ENCODE data around the gene PLIN3. TPM values are rescaled to one million over a fixed set of nuclear protein-coding genes. Genes with fewer than 3 reads are reported as not detected.
A peak's percentile ranks its signal among the peaks of the same experiment; 100 is the strongest.

The PLIN3 gene
- polyA plus RNA-seq (2013) = 67.5 TPM

GRCh38 chr19:4867534-4868285 is at the start of gene PLIN3:
PLIN3 (minus strand) TSS chr19:4867667; CDS start chr19:4861394, 6,273 bp downstream.
- ChIA-PET POLR2A (interaction anchor here (0.6 to 1.9 kb wide), 3 partner anchors 12 to 1363 kb away, joined by 4 to 7 read pairs (median 4); no protein-coding TSS in a partner anchor), CTCF (interaction anchor here (1.0 to 3.7 kb wide), 8 partner anchors 12 to 163 kb away, joined by 4 to 31 read pairs (median 6); no protein-coding TSS in a partner anchor)
- peak within 1 kb of the TSS; percentile 49 to 95 (median 85) for H3K4me3 ChIP-seq (ENCODE audit: control insufficient read depth in 1 of 7, extremely low read depth in 1 of 7, insufficient read depth in 4 of 7, low read depth in 2 of 7, low read length in 6 of 7)
- H3K27me3 ChIP-seq (replicated peaks in 2 of 5; ENCODE audit: control insufficient read depth in 4 of 5, insufficient read depth in 5 of 5, low read length in 4 of 5) = no peaks in the 10 kb centered on the region
- peaks cover 0 to 8% (median 4%) of the 10 kb centered on the region in 4 experiments for H3K36me3 ChIP-seq (ENCODE audit: control insufficient read depth in 4 of 4, insufficient read depth in 4 of 4, low read length in 3 of 4)
- H3K9me3 ChIP-seq (ENCODE audit: control extremely low read depth in 1 of 5, control insufficient read depth in 4 of 5, insufficient read depth in 2 of 5, low read depth in 1 of 5, low read length in 4 of 5) = no peaks in the 10 kb centered on the region
- 14% methylated on average over 20 of the region's 46 CpGs for WGBS (ENCODE audit: insufficient coverage)
- H3K27ac ChIP-seq (ENCODE audit: insufficient read depth in 1 of 2, low read depth in 1 of 2, low read length in 2 of 2, poor library complexity in 1 of 2, severe bottlenecking in 2 of 2) = peak within 1 kb of the TSS; percentile 74 to 91
- DNase-seq = peak; percentile 93 to 95 (median 95)
- H3K4me1 ChIP-seq (ENCODE audit: control extremely low read depth in 1 of 4, control insufficient read depth in 4 of 4, insufficient read depth in 4 of 4, low read length in 3 of 4) = peaks cover 0 to 28% (median 17%) of the 10 kb centered on the region in 4 experiments

GRCh38 chr19:4916292-4917082 is 49.0 kb upstream of the PLIN3 start:
- POLR2A ChIA-PET = interaction anchor here (0.6 to 1.7 kb wide), 6 partner anchors 10 to 116 kb away, joined by 3 to 9 read pairs (median 4); partner anchors contain the start of genes KDM4B and PLIN3
- Histone ChIP-seq H3K4me3 (ENCODE audit: control insufficient read depth in 1 of 7, extremely low read depth in 1 of 7, insufficient read depth in 4 of 7, low read depth in 2 of 7, low read length in 6 of 7) (peak overlapping the region; percentile 46 to 84 (median 63)), H3K4me1 (ENCODE audit: control extremely low read depth in 1 of 4, control insufficient read depth in 4 of 4, insufficient read depth in 4 of 4, low read length in 3 of 4) (peaks cover 14 to 52% (median 50%) of the 10 kb centered on the region in 4 experiments), H3K9me3 (ENCODE audit: control extremely low read depth in 1 of 5, control insufficient read depth in 4 of 5, insufficient read depth in 2 of 5, low read depth in 1 of 5, low read length in 4 of 5) (no peaks in the 10 kb centered on the region), H3K27me3 (replicated peaks in 2 of 5; ENCODE audit: control insufficient read depth in 4 of 5, insufficient read depth in 5 of 5, low read length in 4 of 5) (no peaks in the 10 kb centered on the region), H3K27ac (ENCODE audit: insufficient read depth in 1 of 2, low read depth in 1 of 2, low read length in 2 of 2, poor library complexity in 1 of 2, severe bottlenecking in 2 of 2) (peak overlapping the region; percentile 69 to 84), H3K36me3 (ENCODE audit: control insufficient read depth in 4 of 4, insufficient read depth in 4 of 4, low read length in 3 of 4) (peaks cover 0 to 57% (median 6%) of the 10 kb centered on the region in 4 experiments)
- CTCF ChIA-PET = interaction anchor here (1.0 to 2.9 kb wide), 5 partner anchors 10 to 114 kb away, joined by 3 to 15 read pairs (median 3); no protein-coding TSS in a partner anchor
- peak; percentile 56 to 82 (median 72) for DNase-seq
- 3% methylated on average over 32 of the region's 41 CpGs for WGBS (ENCODE audit: insufficient coverage)

- H3K27me3 ChIP-seq (replicated peaks in 2 of 5; ENCODE audit: control insufficient read depth in 4 of 5, insufficient read depth in 5 of 5, low read length in 4 of 5) = no peaks in the 10 kb centered on the region
- peak overlapping the region in 1 of 2 experiments; percentile 84 for H3K27ac ChIP-seq (ENCODE audit: insufficient read depth in 1 of 2, low read depth in 1 of 2, low read length in 2 of 2, poor library complexity in 1 of 2, severe bottlenecking in 2 of 2)
- ChIA-PET POLR2A (interaction anchor here (1.0 kb wide), 1 partner anchor 56 kb away, joined by 3 read pairs; no protein-coding TSS in a partner anchor), CTCF (interaction anchor here (1.2 to 4.7 kb wide), 5 partner anchors 11 to 106 kb away, joined by 3 to 78 read pairs (median 15); no protein-coding TSS in a partner anchor)
- DNase-seq = peak; percentile 23 to 75 (median 59)
- WGBS (ENCODE audit: insufficient coverage) = 94% methylated on average over 12 of the region's 23 CpGs
- H3K36me3 ChIP-seq (ENCODE audit: control insufficient read depth in 4 of 4, insufficient read depth in 4 of 4, low read length in 3 of 4) = peaks cover 0 to 49% (median 4%) of the 10 kb centered on the region in 4 experiments
- peak overlapping the region in 6 of 7 experiments; percentile 41 to 84 (median 66) for H3K4me3 ChIP-seq (ENCODE audit: control insufficient read depth in 1 of 7, extremely low read depth in 1 of 7, insufficient read depth in 4 of 7, low read depth in 2 of 7, low read length in 6 of 7)
- H3K4me1 ChIP-seq (ENCODE audit: control extremely low read depth in 1 of 4, control insufficient read depth in 4 of 4, insufficient read depth in 4 of 4, low read length in 3 of 4) = peaks cover 18 to 65% (median 63%) of the 10 kb centered on the region in 4 experiments
- no peaks in the 10 kb centered on the region for H3K9me3 ChIP-seq (ENCODE audit: control extremely low read depth in 1 of 5, control insufficient read depth in 4 of 5, insufficient read depth in 2 of 5, low read depth in 1 of 5, low read length in 4 of 5)
These were observed 47.5 kb upstream of the PLIN3 start for GRCh38 chr19:4914736-4915501.

GRCh38 chr19:4913996-4914735 is 46.7 kb upstream of the PLIN3 start:
- WGBS (ENCODE audit: insufficient coverage) = 89% methylated on average over 17 of the region's 24 CpGs

GRCh38 chr19:4911786-4912672 is 44.6 kb upstream of the PLIN3 start:
- peaks cover 0 to 37% (median 3%) of the 10 kb centered on the region in 4 experiments for H3K36me3 ChIP-seq (ENCODE audit: control insufficient read depth in 4 of 4, insufficient read depth in 4 of 4, low read length in 3 of 4)
- CTCF ChIA-PET = interaction anchor here (0.6 to 4.7 kb wide), 28 partner anchors 8 to 137 kb away, joined by 3 to 78 read pairs (median 4); partner anchors contain the start of genes ARRDC5, KDM4B and PLIN3
- H3K4me3 ChIP-seq (ENCODE audit: control insufficient read depth in 1 of 7, extremely low read depth in 1 of 7, insufficient read depth in 4 of 7, low read depth in 2 of 7, low read length in 6 of 7) = peak overlapping the region in 6 of 7 experiments; percentile 45 to 81 (median 68)
- peaks cover 18 to 75% (median 65%) of the 10 kb centered on the region in 4 experiments for H3K4me1 ChIP-seq (ENCODE audit: control extremely low read depth in 1 of 4, control insufficient read depth in 4 of 4, insufficient read depth in 4 of 4, low read length in 3 of 4)
- no peaks in the 10 kb centered on the region for H3K9me3 ChIP-seq (ENCODE audit: control extremely low read depth in 1 of 5, control insufficient read depth in 4 of 5, insufficient read depth in 2 of 5, low read depth in 1 of 5, low read length in 4 of 5)
- no peaks in the 10 kb centered on the region for H3K27me3 ChIP-seq (replicated peaks in 2 of 5; ENCODE audit: control insufficient read depth in 4 of 5, insufficient read depth in 5 of 5, low read length in 4 of 5)
- peak overlapping the region in 1 of 2 experiments; percentile 59 for H3K27ac ChIP-seq (ENCODE audit: insufficient read depth in 1 of 2, low read depth in 1 of 2, low read length in 2 of 2, poor library complexity in 1 of 2, severe bottlenecking in 2 of 2)
- POLR2A ChIA-PET = interaction anchor here (0.7 kb wide), 1 partner anchor 8 kb away, joined by 3 read pairs; no protein-coding TSS in a partner anchor
- 44% methylated on average over 21 of the region's 29 CpGs for WGBS (ENCODE audit: insufficient coverage)
- DNase-seq = peak; percentile 79 to 87 (median 85)

More at GRCh38 chr19:4913996-4914735, 46.7 kb upstream of the PLIN3 start:
- CTCF ChIA-PET = interaction anchor here (1.1 to 4.7 kb wide), 5 partner anchors 12 to 105 kb away, joined by 3 to 78 read pairs (median 6); no protein-coding TSS in a partner anchor
- Histone ChIP-seq H3K27ac (ENCODE audit: insufficient read depth in 1 of 2, low read depth in 1 of 2, low read length in 2 of 2, poor library complexity in 1 of 2, severe bottlenecking in 2 of 2) (no peak overlapping the region), H3K4me3 (ENCODE audit: control insufficient read depth in 1 of 7, extremely low read depth in 1 of 7, insufficient read depth in 4 of 7, low read depth in 2 of 7, low read length in 6 of 7) (peak overlapping the region in 4 of 7 experiments; percentile 29 to 84 (median 56)), H3K4me1 (ENCODE audit: control extremely low read depth in 1 of 4, control insufficient read depth in 4 of 4, insufficient read depth in 4 of 4, low read length in 3 of 4) (peaks cover 18 to 70% (median 68%) of the 10 kb centered on the region in 4 experiments), H3K9me3 (ENCODE audit: control extremely low read depth in 1 of 5, control insufficient read depth in 4 of 5, insufficient read depth in 2 of 5, low read depth in 1 of 5, low read length in 4 of 5) (no peaks in the 10 kb centered on the region), H3K36me3 (ENCODE audit: control insufficient read depth in 4 of 4, insufficient read depth in 4 of 4, low read length in 3 of 4) (peaks cover 0 to 45% (median 4%) of the 10 kb centered on the region in 4 experiments), H3K27me3 (replicated peaks in 2 of 5; ENCODE audit: control insufficient read depth in 4 of 5, insufficient read depth in 5 of 5, low read length in 4 of 5) (no peaks in the 10 kb centered on the region)
- DNase-seq = no peak
- POLR2A ChIA-PET = no interaction called here

All from common myeloid progenitor, CD34-positive (primary cell).